ENCODE data around the gene HES3.

Gene HES3

GRCh38 chr1:6243993-6244392, at the start of gene HES3:
HES3 (plus strand) TSS chr1:6244179; CDS start chr1:6244366, 187 bp downstream.
- H3K27ac ChIP-seq: no peak within 1 kb of the TSS

GRCh38 chr1:6197746-6198427, 46.1 kb upstream of the HES3 start:
- H3K27ac ChIP-seq: no peak overlapping the region; the same call in 1 of the 2 replicates
- TF ChIP-seq CTCF (conservative IDR thresholded peaks at IDR 0.05) (no peak), ZFX (IDR thresholded peaks at IDR 0.05) (no peak)

More at GRCh38 chr1:6243993-6244392, at the start of gene HES3:
- TF ChIP-seq CTCF (conservative IDR thresholded peaks at IDR 0.05) (no peak), ZFX (IDR thresholded peaks at IDR 0.05) (no peak)

GRCh38 chr1:6198646-6199297, 45.2 kb upstream of the HES3 start:
- TF ChIP-seq CTCF (conservative IDR thresholded peaks at IDR 0.05): no peak
- TF ChIP-seq ZFX (IDR thresholded peaks at IDR 0.05): no peak
- peak overlapping the region; percentile 97 for H3K27ac ChIP-seq

GRCh38 chr1:6199298-6200187, 44.4 kb upstream of the HES3 start, which contains the start of gene RPL22:
RPL22 (minus strand) TSS chr1:6199595; CDS start chr1:6199573, 22 bp downstream.
- peak within 1 kb of the TSS; percentile 97 for H3K27ac ChIP-seq
- TF ChIP-seq CTCF (conservative IDR thresholded peaks at IDR 0.05) (no peak), ZFX (IDR thresholded peaks at IDR 0.05) (peak; percentile 98)

- H3K27ac ChIP-seq: peak overlapping the region; percentile 97
- TF ChIP-seq ZFX (IDR thresholded peaks at IDR 0.05) (no peak), CTCF (conservative IDR thresholded peaks at IDR 0.05) (no peak)
Measured at GRCh38 chr1:6200188-6200809, 43.7 kb upstream of the HES3 start.

GRCh38 chr1:6202256-6202655, 41.7 kb upstream of the HES3 start:
- TF ChIP-seq ZFX (IDR thresholded peaks at IDR 0.05) (no peak), CTCF (conservative IDR thresholded peaks at IDR 0.05) (no peak)
- H3K27ac ChIP-seq: no peak overlapping the region

Data from C4-2B (cell line).